ENCODE measurements around the gene MRPL4. TPM values are rescaled to one million over a fixed set of nuclear protein-coding genes. Genes with fewer than 3 reads are reported as not detected.

MRPL4 gene
- total RNA-seq, 2 experiments from 2014 or later: 148 to 155 TPM

- Histone ChIP-seq H3K9me2 (ENCODE audit: insufficient read depth, low read length) (no peaks in the 10 kb centered on the region), H3K9me3 (ENCODE audit: low read length) (no peaks in the 10 kb centered on the region), H3K4me2 (ENCODE audit: low read length) (peak overlapping the region; percentile 100), H3K4me1 (ENCODE audit: insufficient read depth, low read length, poor library complexity, severe bottlenecking) (peaks cover 42% of the 10 kb centered on the region), H3K4me3 (ENCODE audit: low read depth, low read length, poor library complexity, severe bottlenecking) (peak overlapping the region; percentile 97), H3K27ac (ENCODE audit: low read depth, low read length, poor library complexity, severe bottlenecking) (peak overlapping the region; percentile 54), H4K20me1 (ENCODE audit: insufficient read depth, low read length) (peaks cover 18% of the 10 kb centered on the region), H2AFZ (ENCODE audit: low read length) (no peak overlapping the region), H3K36me3 (ENCODE audit: insufficient read depth, low read length) (peaks cover 51% of the 10 kb centered on the region), H3K79me2 (ENCODE audit: insufficient read depth, low read depth, low read length) (peaks cover 33% of the 10 kb centered on the region)
- ChIA-PET CTCF (ENCODE audit: unreplicated experiment) (no interaction called here), POLR2A (interaction anchor here (0.6 kb wide), 1 partner anchor 114 kb away, joined by 4 read pairs; no protein-coding TSS in a partner anchor)
- intact Hi-C loops (cut with micrococcal nuclease; ENCODE audit: unreplicated experiment): loop anchor here (5.0 kb wide), 1 partner anchor 35 kb away; no protein-coding TSS in a partner anchor
- no peak for DNase-seq (ENCODE audit: low spot score)
- TF ChIP-seq EZH2phosphoT487 (IDR thresholded peaks at IDR 0.05; ENCODE audit: borderline replicate concordance, low read depth, low read length): no peak
- TF ChIP-seq CTCF (conservative IDR thresholded peaks at IDR 0.05; ENCODE audit: low read length): no peak
- BruUV-seq (replicated peaks): TSS peak; percentile 68
Observed at GRCh38 chr19:10252707-10253106, 693 bp downstream of the MRPL4 start.

GRCh38 chr19:10254244-10254643 lies 2.2 kb downstream of the MRPL4 start:
- ChIA-PET POLR2A (interaction anchor here (0.5 to 0.6 kb wide), 2 partner anchors 75 to 140 kb away, joined by 3 to 4 read pairs; no protein-coding TSS in a partner anchor), CTCF (ENCODE audit: unreplicated experiment) (no interaction called here)
- no peak for DNase-seq (ENCODE audit: low spot score)
- Histone ChIP-seq H3K4me2 (ENCODE audit: low read length) (peak overlapping the region; percentile 100; the same call in 1 of the 2 replicates), H3K36me3 (ENCODE audit: insufficient read depth, low read length) (peaks cover 65% of the 10 kb centered on the region), H4K20me1 (ENCODE audit: insufficient read depth, low read length) (peaks cover 18% of the 10 kb centered on the region), H3K4me3 (ENCODE audit: low read depth, low read length, poor library complexity, severe bottlenecking) (no peak overlapping the region), H3K27ac (ENCODE audit: low read depth, low read length, poor library complexity, severe bottlenecking) (no peak overlapping the region), H3K9me3 (ENCODE audit: low read length) (no peaks in the 10 kb centered on the region), H2AFZ (ENCODE audit: low read length) (no peak overlapping the region), H3K9me2 (ENCODE audit: insufficient read depth, low read length) (no peaks in the 10 kb centered on the region), H3K79me2 (ENCODE audit: insufficient read depth, low read depth, low read length) (peaks cover 33% of the 10 kb centered on the region), H3K4me1 (ENCODE audit: insufficient read depth, low read length, poor library complexity, severe bottlenecking) (peaks cover 32% of the 10 kb centered on the region)
- BruUV-seq (replicated peaks): no TSS peak
- intact Hi-C loops (cut with micrococcal nuclease; ENCODE audit: unreplicated experiment): loop anchor here (5.0 kb wide), 1 partner anchor 37 kb away; no protein-coding TSS in a partner anchor
- no peak for TF ChIP-seq CTCF (conservative IDR thresholded peaks at IDR 0.05; ENCODE audit: low read length)
- no peak for TF ChIP-seq EZH2phosphoT487 (IDR thresholded peaks at IDR 0.05; ENCODE audit: borderline replicate concordance, low read depth, low read length)

GRCh38 chr19:10255358-10255757 lies 3.3 kb downstream of the MRPL4 start:
- Histone ChIP-seq H3K27ac (ENCODE audit: low read depth, low read length, poor library complexity, severe bottlenecking) (no peak overlapping the region), H4K20me1 (ENCODE audit: insufficient read depth, low read length) (peaks cover 21% of the 10 kb centered on the region), H3K4me1 (ENCODE audit: insufficient read depth, low read length, poor library complexity, severe bottlenecking) (peaks cover 22% of the 10 kb centered on the region), H3K9me3 (ENCODE audit: low read length) (no peaks in the 10 kb centered on the region), H3K79me2 (ENCODE audit: insufficient read depth, low read depth, low read length) (peaks cover 33% of the 10 kb centered on the region), H3K36me3 (ENCODE audit: insufficient read depth, low read length) (peaks cover 75% of the 10 kb centered on the region), H3K4me2 (ENCODE audit: low read length) (no peak overlapping the region), H3K9me2 (ENCODE audit: insufficient read depth, low read length) (no peaks in the 10 kb centered on the region), H2AFZ (ENCODE audit: low read length) (no peak overlapping the region), H3K4me3 (ENCODE audit: low read depth, low read length, poor library complexity, severe bottlenecking) (no peak overlapping the region)
- TF ChIP-seq CTCF (conservative IDR thresholded peaks at IDR 0.05; ENCODE audit: low read length) (no peak), EZH2phosphoT487 (IDR thresholded peaks at IDR 0.05; ENCODE audit: borderline replicate concordance, low read depth, low read length) (no peak)
- ChIA-PET CTCF (ENCODE audit: unreplicated experiment) (no interaction called here), POLR2A (no interaction called here)
- intact Hi-C loops (cut with micrococcal nuclease; ENCODE audit: unreplicated experiment): no loop called here
- BruUV-seq (replicated peaks): no TSS peak
- no peak for DNase-seq (ENCODE audit: low spot score)
